OCI-LY1 (cell line): ENCODE results near the gene PAX5.

Experiments
- H2AFZ ChIP-seq: fragments of 200-600 bp; sonication (generic), shearing (Covaris generic); 2 replicates; pipeline ENCODE4 v1.6.0; 2014; ENCODE audit warnings: antibody characterized with exemption, mild to moderate bottlenecking, low read length
- H3F3A ChIP-seq: fragments of 200-600 bp; sonication (generic), shearing (Covaris generic); 2 replicates; pipeline ENCODE4 v1.6.0; 2014; ENCODE audit warnings: mild to moderate bottlenecking, antibody characterized with exemption, low read length, moderate library complexity; ENCODE audit not compliant: insufficient read depth
- H3K27ac ChIP-seq: fragments of 200-600 bp; sonication (generic); 2 replicates; pipeline ENCODE4 v1.5.1; 2014; ENCODE audit warnings: low read length, mixed run types, mild to moderate bottlenecking, low read depth; ENCODE audit not compliant: poor library complexity, severe bottlenecking
- H3K27me3 ChIP-seq: fragments of 200-600 bp; sonication (generic); 2 replicates; pipeline ENCODE4 v1.6.0; 2014; ENCODE audit warnings: antibody characterized with exemption, mild to moderate bottlenecking, low read length, moderate library complexity; ENCODE audit not compliant: insufficient read depth
- H3K36me3 ChIP-seq: fragments of 200-600 bp; sonication (generic); 2 replicates; pipeline ENCODE4 v1.6.1; 2014; ENCODE audit warnings: mild to moderate bottlenecking, antibody characterized with exemption, low read length, moderate library complexity, mixed read lengths; ENCODE audit not compliant: insufficient read depth
- H3K4me1 ChIP-seq: fragments of 200-600 bp; sonication (generic); 2 replicates; pipeline ENCODE4 v1.5.1; 2014; ENCODE audit warnings: mild to moderate bottlenecking, low read length, moderate library complexity; ENCODE audit not compliant: insufficient read depth, severe bottlenecking
- H3K4me2 ChIP-seq: fragments of 200-600 bp; sonication (generic), shearing (Covaris generic); 2 replicates; pipeline ENCODE4 v1.6.1; 2014; ENCODE audit warnings: low read length
- H3K4me3 ChIP-seq: fragments of 200-600 bp; sonication (generic); 2 replicates; pipeline ENCODE4 v1.5.1; 2014; ENCODE audit warnings: low read length, low read depth, mild to moderate bottlenecking, mixed read lengths; ENCODE audit not compliant: poor library complexity, severe bottlenecking
- H3K79me2 ChIP-seq: fragments of 200-600 bp; shearing (Covaris generic); 2 replicates; pipeline ENCODE4 v1.6.1; 2016; ENCODE audit warnings: mixed run types, low read length, mixed read lengths; ENCODE audit not compliant: insufficient read depth
- H3K9ac ChIP-seq: fragments of 200-600 bp; sonication (generic), shearing (Covaris generic); 2 replicates; pipeline ENCODE4 v1.6.1; 2014; ENCODE audit warnings: mild to moderate bottlenecking, low read length, mixed read lengths
- H3K9me2 ChIP-seq: fragments of 200-600 bp; sonication (generic), shearing (Covaris generic); 2 replicates; pipeline ENCODE4 v1.6.1; 2014; ENCODE audit warnings: low read depth, mild to moderate bottlenecking, low read length, mixed read lengths
- H3K9me3 ChIP-seq: fragments of 200-600 bp; shearing (Covaris generic); 2 replicates; pipeline ENCODE4 v1.6.1; 2014; ENCODE audit warnings: low read length, mixed read lengths
- H4K20me1 ChIP-seq: fragments of 200-600 bp; sonication (generic), shearing (Covaris generic); 2 replicates; pipeline ENCODE4 v1.6.0; 2016; ENCODE audit warnings: mild to moderate bottlenecking, low read length; ENCODE audit not compliant: insufficient read depth
- CTCF ChIP-seq: fragments of 200-600 bp; sonication (generic), shearing (Covaris generic); IDR thresholded peaks from 2 replicates; pipeline ENCODE4 v1.5.1; 2017; ENCODE audit warnings: mild to moderate bottlenecking, antibody characterized with exemption, low read length, moderate library complexity, mixed read lengths
- EZH2 ChIP-seq: fragments of 200-600 bp; sonication (generic), shearing (Covaris generic); IDR thresholded peaks from 2 replicates; pipeline ENCODE4 v1.8.0; 2017; ENCODE audit warnings: borderline replicate concordance, mixed run types, mild to moderate bottlenecking, antibody characterized with exemption, low read length, moderate library complexity, mixed read lengths

The PAX5 gene

GRCh38 chr9:36941441-36941840, 92.6 kb downstream of the PAX5 start:
- Histone ChIP-seq H3K27ac (no peak overlapping the region), H3K4me2 (no peak overlapping the region), H4K20me1 (no peaks in the 10 kb centered on the region), H3F3A (no peaks in the 10 kb centered on the region), H3K4me3 (no peak overlapping the region), H2AFZ (no peak overlapping the region), H3K9me3 (no peaks in the 10 kb centered on the region), H3K79me2 (no peaks in the 10 kb centered on the region), H3K9me2 (no peaks in the 10 kb centered on the region), H3K4me1 (peaks cover 27% of the 10 kb centered on the region), H3K9ac (no peak overlapping the region), H3K27me3 (no peaks in the 10 kb centered on the region), H3K36me3 (peaks cover 88% of the 10 kb centered on the region)
- TF ChIP-seq CTCF (no peak), EZH2 (no peak)

DNA sequence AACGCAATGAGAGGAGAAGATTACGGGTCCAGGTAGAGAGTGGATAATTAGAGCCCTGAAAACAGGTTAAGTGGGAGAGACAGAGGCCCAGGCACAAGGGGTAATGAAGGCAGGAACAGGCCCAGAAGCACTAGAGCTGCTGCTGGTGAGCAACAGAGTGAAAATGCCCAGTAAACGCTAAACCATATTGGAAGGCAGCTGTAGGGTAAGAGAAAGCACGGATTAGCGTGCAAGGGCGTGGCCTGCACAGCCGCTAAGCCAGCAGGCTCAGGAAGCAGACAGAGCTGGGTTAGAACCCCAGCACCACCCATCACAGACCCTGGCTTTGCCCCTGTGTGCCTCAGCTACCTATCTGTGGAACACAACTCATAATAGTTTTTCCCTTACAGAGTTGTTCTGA, 93.2 kb downstream of the PAX5 start:
- Histone ChIP-seq H3K9ac (no peak overlapping the region), H3K27ac (no peak overlapping the region), H3F3A (no peaks in the 10 kb centered on the region), H3K79me2 (no peaks in the 10 kb centered on the region), H3K4me3 (no peak overlapping the region), H3K27me3 (no peaks in the 10 kb centered on the region), H3K9me3 (no peaks in the 10 kb centered on the region), H3K9me2 (no peaks in the 10 kb centered on the region), H3K36me3 (peaks cover 88% of the 10 kb centered on the region), H3K4me1 (peaks cover 27% of the 10 kb centered on the region), H4K20me1 (no peaks in the 10 kb centered on the region), H3K4me2 (no peak overlapping the region), H2AFZ (no peak overlapping the region)
- TF ChIP-seq EZH2 (no peak), CTCF (no peak)

DNA sequence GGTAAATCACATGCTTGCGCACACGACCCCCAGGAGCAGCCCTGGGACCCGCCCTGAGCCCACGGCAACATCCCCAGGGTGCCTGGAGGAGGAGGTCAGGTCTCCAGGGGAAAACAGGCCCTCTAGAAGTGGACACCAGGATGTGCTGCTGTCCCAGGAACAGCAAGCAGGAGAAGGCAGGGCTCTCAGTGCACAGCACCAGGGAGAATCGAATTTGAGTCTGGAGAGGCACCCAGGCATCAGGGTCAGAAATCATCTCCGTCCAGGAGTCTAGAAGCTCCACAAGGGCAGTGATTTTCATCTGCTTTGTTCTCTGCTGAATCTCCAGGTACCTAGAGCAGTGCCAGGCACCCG, 93.6 kb downstream of the PAX5 start:
- Histone ChIP-seq H3F3A (no peaks in the 10 kb centered on the region), H3K4me1 (peaks cover 27% of the 10 kb centered on the region), H3K9ac (no peak overlapping the region), H3K4me3 (no peak overlapping the region), H3K9me2 (no peaks in the 10 kb centered on the region), H3K27me3 (no peaks in the 10 kb centered on the region), H3K9me3 (no peaks in the 10 kb centered on the region), H3K36me3 (peaks cover 88% of the 10 kb centered on the region), H2AFZ (no peak overlapping the region), H4K20me1 (no peaks in the 10 kb centered on the region), H3K79me2 (no peaks in the 10 kb centered on the region), H3K4me2 (no peak overlapping the region), H3K27ac (no peak overlapping the region)
- no peak for TF ChIP-seq EZH2
- TF ChIP-seq CTCF, result no peak
